ENCODE results near the gene LPCAT1.

The LPCAT1 gene

GRCh38 chr5:1522601-1523479 is 920 bp downstream of the LPCAT1 start:
- no peaks in the 10 kb centered on the region for H3K9me3 ChIP-seq (ENCODE audit: control insufficient read depth in 5 of 5, low read length in 5 of 5)
- H3K27ac ChIP-seq (ENCODE audit: low read depth, low read length): no peak overlapping the region
- H3K9ac ChIP-seq (ENCODE audit: low read length in 5 of 5): peak overlapping the region in 4 of 5 donors; percentile 6 to 66 (median 52)
- peaks cover 0 to 4% (median 0%) of the 10 kb centered on the region in 5 donors for H3K27me3 ChIP-seq (ENCODE audit: control insufficient read depth in 5 of 5, insufficient read depth in 4 of 5, low read length in 5 of 5)
- H3K36me3 ChIP-seq (ENCODE audit: control insufficient read depth in 5 of 5, insufficient read depth in 5 of 5, low read length in 5 of 5): peaks cover 0 to 22% (median 15%) of the 10 kb centered on the region in 5 donors
- H3K4me3 ChIP-seq (ENCODE audit: low read depth in 1 of 5, low read length in 5 of 5): peak overlapping the region; percentile 52 to 77 (median 68)
- peaks cover 2 to 25% (median 18%) of the 10 kb centered on the region in 5 donors for H3K4me1 ChIP-seq (ENCODE audit: control insufficient read depth in 5 of 5, insufficient read depth in 5 of 5, low read length in 5 of 5)

DNA sequence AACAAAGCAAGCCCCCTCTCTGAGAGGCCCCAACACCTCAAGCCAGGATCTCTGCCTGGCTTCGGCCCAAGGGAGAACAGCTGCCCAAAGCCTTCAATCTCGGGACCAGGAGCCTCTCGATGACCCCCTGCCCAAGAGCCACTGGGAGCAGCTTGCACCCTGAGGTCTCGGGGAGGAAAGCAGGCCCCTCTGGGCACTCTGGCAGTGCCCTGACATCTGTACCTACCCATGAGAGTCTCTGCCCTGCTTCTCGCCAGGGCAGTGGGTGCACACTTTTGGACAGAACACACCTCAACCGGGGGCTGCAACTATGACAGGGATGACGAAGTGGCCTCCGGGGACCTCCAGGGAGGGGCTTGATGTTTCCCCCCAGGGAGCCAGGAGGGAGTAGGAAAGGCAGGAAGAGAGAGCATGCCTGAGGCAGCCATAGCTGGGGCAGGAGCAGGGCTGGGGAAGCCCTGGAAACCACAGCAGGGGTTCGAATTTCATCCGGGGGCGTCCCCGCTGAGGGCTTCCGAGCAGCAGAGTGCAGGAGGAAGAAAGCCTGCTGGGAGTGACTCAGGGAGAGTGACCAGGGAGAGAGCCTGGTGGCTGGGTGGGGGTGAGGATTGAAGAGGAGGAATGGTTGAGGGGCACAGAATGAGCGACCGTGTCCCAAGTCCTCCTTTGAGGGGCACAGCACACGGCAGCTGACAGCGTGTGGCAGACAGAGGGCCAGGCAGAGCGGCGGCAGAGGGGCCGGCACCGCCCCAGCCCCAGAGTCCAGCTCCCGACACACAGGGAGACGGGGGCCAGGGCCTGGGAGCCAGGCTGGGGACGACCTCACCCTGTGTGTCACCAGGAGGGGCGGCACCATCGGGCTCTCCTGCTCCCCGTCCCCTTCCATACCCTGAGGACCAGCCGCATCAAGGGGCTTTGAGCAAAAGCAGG is 1.8 kb downstream of the LPCAT1 start:
- peak overlapping the region in 3 of 5 donors; percentile 50 to 66 (median 54) for H3K9ac ChIP-seq (ENCODE audit: low read length in 5 of 5)
- H3K27ac ChIP-seq (ENCODE audit: low read depth, low read length): no peak overlapping the region

DNA sequence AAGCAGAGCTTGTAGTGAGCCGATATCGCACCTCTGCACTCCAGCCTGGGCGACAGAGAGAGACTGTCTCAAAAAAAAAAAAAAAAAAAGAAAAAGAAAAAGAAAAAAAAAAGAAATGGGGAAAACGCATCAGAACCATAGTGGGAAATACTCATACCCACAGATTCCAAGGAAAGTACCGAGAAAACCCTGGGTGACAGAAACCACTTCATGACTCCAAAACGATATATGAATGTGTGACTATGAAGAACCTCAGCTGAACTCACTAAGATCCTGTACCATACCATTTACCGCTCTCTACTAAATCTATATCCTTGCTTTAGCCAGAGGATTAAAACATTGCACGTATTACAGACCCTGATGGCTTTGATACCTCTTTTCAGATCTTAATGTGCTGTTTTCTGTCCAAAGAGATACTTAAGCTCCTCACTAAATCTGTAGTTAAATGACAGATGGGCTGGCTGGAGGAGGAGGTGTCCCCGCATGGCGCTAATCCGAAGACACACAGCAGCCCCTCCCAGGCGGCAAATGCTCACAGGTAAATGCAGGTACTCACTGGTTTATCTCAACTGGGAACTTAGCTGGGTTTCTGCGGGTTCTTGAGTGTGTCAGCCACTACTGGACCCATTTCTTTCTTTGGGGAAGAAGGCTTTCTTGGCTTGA is 2.8 kb downstream of the LPCAT1 start:
- H3K27me3 ChIP-seq (ENCODE audit: control insufficient read depth in 5 of 5, insufficient read depth in 4 of 5, low read length in 5 of 5): peaks cover 0 to 4% (median 0%) of the 10 kb centered on the region in 5 donors
- no peak overlapping the region for H3K4me3 ChIP-seq (ENCODE audit: low read depth in 1 of 5, low read length in 5 of 5)

More for the DNA sequence above, 1.8 kb downstream of the LPCAT1 start:
- Histone ChIP-seq H3K9me3 (ENCODE audit: control insufficient read depth in 5 of 5, low read length in 5 of 5) (no peaks in the 10 kb centered on the region), H3K27me3 (ENCODE audit: control insufficient read depth in 5 of 5, insufficient read depth in 4 of 5, low read length in 5 of 5) (peaks cover 0 to 4% (median 0%) of the 10 kb centered on the region in 5 donors), H3K4me1 (ENCODE audit: control insufficient read depth in 5 of 5, insufficient read depth in 5 of 5, low read length in 5 of 5) (peaks cover 2 to 29% (median 24%) of the 10 kb centered on the region in 5 donors), H3K36me3 (ENCODE audit: control insufficient read depth in 5 of 5, insufficient read depth in 5 of 5, low read length in 5 of 5) (peaks cover 0 to 22% (median 15%) of the 10 kb centered on the region in 5 donors), H3K4me3 (ENCODE audit: low read depth in 1 of 5, low read length in 5 of 5) (peak overlapping the region; percentile 52 to 77 (median 68))

DNA sequence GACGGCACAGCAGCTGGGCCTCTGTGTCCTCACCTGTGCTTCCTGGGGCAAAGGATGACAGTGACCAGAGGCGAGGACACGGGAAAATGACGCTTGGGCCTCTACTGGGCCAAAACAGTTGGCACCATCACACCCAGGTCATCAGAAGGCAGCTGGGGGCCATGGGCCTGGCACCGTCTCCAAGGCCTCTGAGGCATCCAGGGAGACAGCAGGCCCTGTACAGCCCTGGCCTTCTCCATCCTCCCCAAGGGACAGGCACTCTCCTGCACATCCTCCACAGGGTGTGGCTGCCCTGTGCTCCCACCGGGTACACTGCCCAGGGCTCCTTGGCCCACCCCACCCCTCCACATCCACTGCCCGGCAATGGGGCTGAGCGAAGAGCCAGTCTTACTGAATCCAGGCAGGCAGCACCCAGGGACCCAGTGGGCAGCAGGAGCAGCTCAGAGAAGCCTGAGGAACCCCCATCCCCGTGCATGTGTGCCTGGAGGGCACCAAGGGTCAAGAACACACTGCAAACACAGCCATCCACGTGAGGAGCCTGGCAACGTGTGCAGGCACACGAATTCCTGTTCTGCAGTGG is 4.0 kb downstream of the LPCAT1 start:
- H3K36me3 ChIP-seq (ENCODE audit: control insufficient read depth in 5 of 5, insufficient read depth in 5 of 5, low read length in 5 of 5): peaks cover 0 to 22% (median 15%) of the 10 kb centered on the region in 5 donors
- H3K4me3 ChIP-seq (ENCODE audit: low read depth in 1 of 5, low read length in 5 of 5): no peak overlapping the region
- H3K4me1 ChIP-seq (ENCODE audit: control insufficient read depth in 5 of 5, insufficient read depth in 5 of 5, low read length in 5 of 5): peaks cover 2 to 41% (median 33%) of the 10 kb centered on the region in 5 donors
- no peaks in the 10 kb centered on the region for H3K9me3 ChIP-seq (ENCODE audit: control insufficient read depth in 5 of 5, low read length in 5 of 5)
- no peak overlapping the region for H3K9ac ChIP-seq (ENCODE audit: low read length in 5 of 5)
- peaks cover 0 to 4% (median 0%) of the 10 kb centered on the region in 5 donors for H3K27me3 ChIP-seq (ENCODE audit: control insufficient read depth in 5 of 5, insufficient read depth in 4 of 5, low read length in 5 of 5)
- no peak overlapping the region for H3K27ac ChIP-seq (ENCODE audit: low read depth, low read length)

More for the DNA sequence above, 2.8 kb downstream of the LPCAT1 start:
- H3K9ac ChIP-seq (ENCODE audit: low read length in 5 of 5): no peak overlapping the region
- H3K27ac ChIP-seq (ENCODE audit: low read depth, low read length): no peak overlapping the region
- peaks cover 0 to 22% (median 15%) of the 10 kb centered on the region in 5 donors for H3K36me3 ChIP-seq (ENCODE audit: control insufficient read depth in 5 of 5, insufficient read depth in 5 of 5, low read length in 5 of 5)
- no peaks in the 10 kb centered on the region for H3K9me3 ChIP-seq (ENCODE audit: control insufficient read depth in 5 of 5, low read length in 5 of 5)
- peaks cover 2 to 39% (median 33%) of the 10 kb centered on the region in 5 donors for H3K4me1 ChIP-seq (ENCODE audit: control insufficient read depth in 5 of 5, insufficient read depth in 5 of 5, low read length in 5 of 5)

DNA sequence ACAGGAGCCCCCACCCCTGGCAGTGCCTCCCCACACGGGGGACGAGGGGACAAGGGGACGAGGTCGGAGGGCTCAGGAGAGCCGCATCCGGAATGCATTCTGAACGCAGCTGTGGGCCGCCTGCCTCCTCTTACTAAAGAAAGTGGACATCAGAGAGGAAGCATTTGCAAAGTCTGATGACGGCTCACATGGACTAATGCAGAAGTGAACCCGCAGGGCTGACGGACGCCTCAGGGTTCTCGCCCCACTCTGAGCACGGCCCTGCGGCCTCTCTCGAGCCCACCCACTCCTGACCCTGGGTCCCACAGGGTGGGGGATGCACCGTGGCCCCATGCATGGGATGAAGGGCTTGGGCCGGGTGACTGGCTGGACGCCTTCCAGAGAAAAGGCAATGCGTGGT is 5.9 kb downstream of the LPCAT1 start:
- H3K9me3 ChIP-seq (ENCODE audit: control insufficient read depth in 5 of 5, low read length in 5 of 5): no peaks in the 10 kb centered on the region
- peaks cover 2 to 30% (median 26%) of the 10 kb centered on the region in 5 donors for H3K4me1 ChIP-seq (ENCODE audit: control insufficient read depth in 5 of 5, insufficient read depth in 5 of 5, low read length in 5 of 5)
- H3K9ac ChIP-seq (ENCODE audit: low read length in 5 of 5): no peak overlapping the region
- H3K27ac ChIP-seq (ENCODE audit: low read depth, low read length): no peak overlapping the region
- H3K4me3 ChIP-seq (ENCODE audit: low read depth in 1 of 5, low read length in 5 of 5): no peak overlapping the region
- peaks cover 0 to 4% (median 0%) of the 10 kb centered on the region in 5 donors for H3K27me3 ChIP-seq (ENCODE audit: control insufficient read depth in 5 of 5, insufficient read depth in 4 of 5, low read length in 5 of 5)
- H3K36me3 ChIP-seq (ENCODE audit: control insufficient read depth in 5 of 5, insufficient read depth in 5 of 5, low read length in 5 of 5): peaks cover 0 to 34% (median 18%) of the 10 kb centered on the region in 5 donors

DNA sequence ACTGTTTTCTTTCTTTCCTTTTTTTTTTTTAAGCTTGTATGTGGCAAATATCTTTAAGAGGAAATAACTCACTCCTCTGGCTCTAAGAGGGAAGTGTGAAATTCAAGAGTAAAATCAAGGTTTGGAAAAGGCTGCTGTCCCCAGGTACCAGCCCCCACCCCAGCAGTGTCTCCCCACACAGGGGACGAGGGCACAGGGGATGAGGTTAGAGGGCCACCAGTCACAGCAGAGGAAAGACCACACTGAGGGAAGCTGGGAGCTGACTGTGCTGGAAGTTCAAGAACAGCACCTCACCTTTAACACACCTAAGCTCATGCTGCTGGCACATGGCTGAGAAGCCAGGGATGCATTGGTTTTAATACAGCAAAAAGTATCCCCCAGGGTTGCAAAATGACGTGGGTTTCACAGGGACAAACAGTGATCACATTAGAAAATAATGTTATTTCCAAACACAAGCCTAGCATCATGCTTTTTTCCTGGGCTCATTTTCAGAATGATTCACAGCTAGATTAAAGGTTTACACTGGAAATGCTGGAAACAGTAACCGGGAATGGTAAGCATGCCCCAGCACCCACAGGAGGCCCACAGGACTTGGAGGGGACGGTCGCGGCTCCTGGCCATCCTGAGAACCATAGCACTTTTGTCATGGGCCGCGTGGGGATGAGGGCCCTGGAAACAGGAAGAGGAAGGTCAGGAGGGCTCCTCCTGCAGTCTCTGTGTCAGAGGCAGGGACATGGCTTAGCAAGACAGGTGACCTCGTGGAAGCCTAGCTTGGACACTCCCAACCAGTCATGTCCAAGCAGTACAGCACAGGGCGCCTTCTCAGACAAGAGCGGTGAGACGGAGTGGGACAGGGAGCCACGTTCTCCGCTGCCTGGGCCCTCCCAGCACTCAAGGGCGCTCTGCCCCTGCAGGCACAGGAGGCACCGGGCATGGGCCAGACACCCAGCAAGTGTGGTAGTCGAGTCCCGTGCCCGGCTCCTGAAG is 6.9 kb downstream of the LPCAT1 start:
- Histone ChIP-seq H3K4me1 (ENCODE audit: control insufficient read depth in 5 of 5, insufficient read depth in 5 of 5, low read length in 5 of 5) (peaks cover 0 to 21% (median 17%) of the 10 kb centered on the region in 5 donors), H3K27ac (ENCODE audit: low read depth, low read length) (no peak overlapping the region), H3K27me3 (ENCODE audit: control insufficient read depth in 5 of 5, insufficient read depth in 4 of 5, low read length in 5 of 5) (no peaks in the 10 kb centered on the region), H3K9me3 (ENCODE audit: control insufficient read depth in 5 of 5, low read length in 5 of 5) (no peaks in the 10 kb centered on the region), H3K36me3 (ENCODE audit: control insufficient read depth in 5 of 5, insufficient read depth in 5 of 5, low read length in 5 of 5) (peaks cover 0 to 43% (median 26%) of the 10 kb centered on the region in 5 donors), H3K4me3 (ENCODE audit: low read depth in 1 of 5, low read length in 5 of 5) (peak overlapping the region in 1 of 5 donors; percentile 16), H3K9ac (ENCODE audit: low read length in 5 of 5) (peak overlapping the region in 1 of 5 donors; percentile 37)

DNA sequence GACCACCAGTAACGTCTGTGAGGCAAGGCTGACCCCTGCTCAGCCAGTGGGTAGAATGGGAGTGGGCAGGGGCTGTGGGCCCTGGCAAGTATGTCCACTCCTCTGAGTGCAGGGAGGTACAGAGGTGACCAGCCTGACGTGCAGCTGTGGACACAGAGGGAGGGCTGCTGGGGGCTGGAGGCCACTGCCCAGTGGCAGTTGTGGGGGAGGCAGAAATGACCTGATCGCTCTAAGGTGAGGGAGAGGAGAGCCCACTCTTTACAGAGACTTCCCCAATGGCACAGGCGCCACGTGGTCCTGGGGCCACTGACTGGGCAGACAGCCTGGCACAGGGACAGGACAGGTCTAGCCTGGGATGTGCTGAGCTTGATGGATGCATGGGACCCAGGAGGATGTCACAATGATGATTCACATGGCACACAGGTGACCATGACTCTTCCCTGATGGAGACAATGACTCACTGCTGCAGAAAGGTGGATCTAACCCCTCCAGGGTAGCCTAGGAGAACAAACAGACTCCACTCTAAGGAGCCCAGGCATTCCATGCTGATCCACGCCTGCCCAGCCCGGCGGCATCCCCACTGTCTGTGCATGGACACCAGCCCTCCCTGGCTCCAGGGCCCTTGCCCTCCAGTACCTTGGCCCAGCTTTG is 7.7 kb downstream of the LPCAT1 start:
- Histone ChIP-seq H3K9ac (ENCODE audit: low read length in 5 of 5) (no peak overlapping the region), H3K36me3 (ENCODE audit: control insufficient read depth in 5 of 5, insufficient read depth in 5 of 5, low read length in 5 of 5) (peaks cover 0 to 49% (median 30%) of the 10 kb centered on the region in 5 donors), H3K27ac (ENCODE audit: low read depth, low read length) (no peak overlapping the region), H3K4me3 (ENCODE audit: low read depth in 1 of 5, low read length in 5 of 5) (no peak overlapping the region), H3K4me1 (ENCODE audit: control insufficient read depth in 5 of 5, insufficient read depth in 5 of 5, low read length in 5 of 5) (peaks cover 0 to 17% (median 13%) of the 10 kb centered on the region in 5 donors), H3K9me3 (ENCODE audit: control insufficient read depth in 5 of 5, low read length in 5 of 5) (no peaks in the 10 kb centered on the region), H3K27me3 (ENCODE audit: control insufficient read depth in 5 of 5, insufficient read depth in 4 of 5, low read length in 5 of 5) (no peaks in the 10 kb centered on the region)

DNA sequence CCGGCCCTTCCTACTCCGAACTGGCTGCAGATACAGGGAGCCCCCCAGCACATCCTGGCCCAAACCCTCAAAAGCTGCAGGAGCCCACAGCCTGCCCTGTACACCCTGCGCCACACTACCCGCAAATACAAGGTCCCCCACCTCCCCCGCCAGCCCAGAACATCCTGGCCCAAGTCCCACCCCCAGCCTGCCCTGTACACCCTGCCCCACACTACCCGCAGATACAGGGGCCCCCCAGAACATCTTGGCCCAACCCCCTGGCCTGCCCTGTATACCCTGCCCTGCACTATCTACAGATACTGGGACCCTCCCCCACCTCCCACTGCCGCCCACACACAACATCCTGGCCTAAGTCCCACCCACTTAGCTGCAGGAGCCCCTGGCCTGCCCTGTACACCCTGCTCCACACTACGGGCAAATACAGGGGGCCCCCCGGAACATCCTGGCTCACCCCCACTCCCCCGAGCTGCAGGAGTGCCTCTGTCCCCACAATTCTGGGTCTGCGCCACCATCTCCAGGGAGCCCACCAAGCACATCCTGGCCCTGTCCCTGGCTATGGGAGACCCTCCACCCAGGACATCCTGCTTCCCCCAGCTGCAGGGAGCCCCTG is 8.3 kb downstream of the LPCAT1 start:
- no peak overlapping the region for H3K4me3 ChIP-seq (ENCODE audit: low read depth in 1 of 5, low read length in 5 of 5)

More for the DNA sequence above, 8.3 kb downstream of the LPCAT1 start:
- H3K36me3 ChIP-seq (ENCODE audit: control insufficient read depth in 5 of 5, insufficient read depth in 5 of 5, low read length in 5 of 5): peaks cover 0 to 52% (median 35%) of the 10 kb centered on the region in 5 donors
- H3K9ac ChIP-seq (ENCODE audit: low read length in 5 of 5): no peak overlapping the region
- H3K4me1 ChIP-seq (ENCODE audit: control insufficient read depth in 5 of 5, insufficient read depth in 5 of 5, low read length in 5 of 5): peaks cover 0 to 17% (median 13%) of the 10 kb centered on the region in 5 donors
- no peaks in the 10 kb centered on the region for H3K9me3 ChIP-seq (ENCODE audit: control insufficient read depth in 5 of 5, low read length in 5 of 5)
- H3K27ac ChIP-seq (ENCODE audit: low read depth, low read length): no peak overlapping the region
- no peaks in the 10 kb centered on the region for H3K27me3 ChIP-seq (ENCODE audit: control insufficient read depth in 5 of 5, insufficient read depth in 4 of 5, low read length in 5 of 5)
